GM18526 (cell line): Measurements from ENCODE around the gene ITGB2.

Experiments used
- POLR2A ChIP-seq: IDR thresholded peaks from 3 replicates; pipeline ENCODE4 v1.6.1; 2011; ENCODE audit not compliant: insufficient read length; ENCODE audit errors: extremely low read depth

ITGB2 gene

GRCh38 chr21:44920694-44921604 lies at the start of gene ITGB2:
TSS of gene ITGB2 (minus strand) at chr21:44920899. CDS start at chr21:44910782, 10,117 bp downstream.
- peak; percentile 64 for TF ChIP-seq POLR2A

- no peak for TF ChIP-seq POLR2A
Observed at GRCh38 chr21:44969931-44970755, 49.4 kb upstream of the ITGB2 start.

- TF ChIP-seq POLR2A, result no peak
Observed at GRCh38 chr21:44969066-44969670, 48.5 kb upstream of the ITGB2 start.

GRCh38 chr21:44967082-44968047 lies 46.7 kb upstream of the ITGB2 start:
- TF ChIP-seq POLR2A, result no peak

- TF ChIP-seq POLR2A, result no peak
Observed at GRCh38 chr21:44966135-44967081, 45.7 kb upstream of the ITGB2 start.

- TF ChIP-seq POLR2A, result no peak
Observed at GRCh38 chr21:44965251-44966022, 44.7 kb upstream of the ITGB2 start.

GRCh38 chr21:44964381-44964780 lies 43.7 kb upstream of the ITGB2 start:
- no peak for TF ChIP-seq POLR2A

- no peak for TF ChIP-seq POLR2A
Observed at GRCh38 chr21:44962403-44962966, 41.8 kb upstream of the ITGB2 start.

- TF ChIP-seq POLR2A, result no peak
Observed at GRCh38 chr21:44960141-44961092, 39.7 kb upstream of the ITGB2 start.

- TF ChIP-seq POLR2A, result no peak
Observed at GRCh38 chr21:44959376-44960091, 38.8 kb upstream of the ITGB2 start.
